Stimulated activated CD4-positive, alpha-beta T cell treated with anti-CD3 and anti-CD28 coated beads, Interleukin-12 subunit alpha, Interleukin-12 subunit beta, amount 100 ng/mL, for 48 hours (primary cell): ENCODE measurements around the gene TLE3.
A peak's percentile ranks its signal among the peaks of the same experiment; 100 is the strongest.
"Not testable (repeated sequence)": the region's sequence is repeated elsewhere in the genome, so short reads cannot be mapped to it uniquely, and the experiment has no call there.

Experiments
- DNase-seq, 3 donors: peaks; one replicate each; pipeline ENCODE4 v3.0.0-alpha.2; 2020; ENCODE audit warnings: low read depth in 2 of 3, low spot score in 1 of 3

TLE3 gene

GRCh38 chr15:70097321-70098152, at the start of gene TLE3:
Gene TLE3 (minus strand): TSS chr15:70097917. CDS start chr15:70096798, 1,119 bp downstream.
- peak; percentile 93 to 96 (median 96) for DNase-seq

GRCh38 chr15:70147178-70147760, 49.6 kb upstream of the TLE3 start:
- no peak for DNase-seq

GRCh38 chr15:70146771-70147170, 49.1 kb upstream of the TLE3 start:
- no peak for DNase-seq

- no peak for DNase-seq
Observed at GRCh38 chr15:70146162-70146561, 48.4 kb upstream of the TLE3 start.

GRCh38 chr15:70145261-70145660, 47.5 kb upstream of the TLE3 start:
- no peak for DNase-seq

- peak; percentile 28 to 49 (median 30) for DNase-seq
Observed at GRCh38 chr15:70142322-70143191, 44.8 kb upstream of the TLE3 start.

- DNase-seq = no peak
Observed at GRCh38 chr15:70142072-70142321, 44.3 kb upstream of the TLE3 start.

GRCh38 chr15:70141376-70142071, 43.8 kb upstream of the TLE3 start:
- no peak for DNase-seq

- DNase-seq = peak in 1 of 3 donors; percentile 22
Observed at GRCh38 chr15:70140543-70141375, 43.0 kb upstream of the TLE3 start.

- no peak for DNase-seq
Observed at GRCh38 chr15:70140025-70140542, 42.4 kb upstream of the TLE3 start.

- DNase-seq = no peak
Observed at GRCh38 chr15:70137967-70138366, 40.2 kb upstream of the TLE3 start.

GRCh38 chr15:70137021-70137420, 39.3 kb upstream of the TLE3 start:
- not testable (repeated sequence) for DNase-seq

- no peak for DNase-seq
Observed at GRCh38 chr15:70133781-70134421, 36.2 kb upstream of the TLE3 start.

- DNase-seq = no peak
Observed at GRCh38 chr15:70133296-70133695, 35.6 kb upstream of the TLE3 start.

- no peak for DNase-seq
Observed at GRCh38 chr15:70132571-70132970, 34.9 kb upstream of the TLE3 start.

GRCh38 chr15:70132139-70132538, 34.4 kb upstream of the TLE3 start:
- no peak for DNase-seq

GRCh38 chr15:70128414-70129140, 30.9 kb upstream of the TLE3 start:
- DNase-seq = no peak

GRCh38 chr15:70127770-70128413, 30.2 kb upstream of the TLE3 start:
- DNase-seq = no peak
